Thoracic aorta endothelial cell (primary cell): ENCODE results near the gene CBX6. TPM values are rescaled to one million over a fixed set of nuclear protein-coding genes. Genes with fewer than 3 reads are reported as not detected.

Experiments used
- total RNA-seq: library from RNA; depleted of rRNA; stranded (reverse); fragments of >200 nt; gene quantifications from 2 replicates; pipeline ENCODE4 v1.2.3, GENCODE V29; 2012

Gene CBX6
- 59.3 and 73.4 TPM in 2 replicates for total RNA-seq

DNA sequence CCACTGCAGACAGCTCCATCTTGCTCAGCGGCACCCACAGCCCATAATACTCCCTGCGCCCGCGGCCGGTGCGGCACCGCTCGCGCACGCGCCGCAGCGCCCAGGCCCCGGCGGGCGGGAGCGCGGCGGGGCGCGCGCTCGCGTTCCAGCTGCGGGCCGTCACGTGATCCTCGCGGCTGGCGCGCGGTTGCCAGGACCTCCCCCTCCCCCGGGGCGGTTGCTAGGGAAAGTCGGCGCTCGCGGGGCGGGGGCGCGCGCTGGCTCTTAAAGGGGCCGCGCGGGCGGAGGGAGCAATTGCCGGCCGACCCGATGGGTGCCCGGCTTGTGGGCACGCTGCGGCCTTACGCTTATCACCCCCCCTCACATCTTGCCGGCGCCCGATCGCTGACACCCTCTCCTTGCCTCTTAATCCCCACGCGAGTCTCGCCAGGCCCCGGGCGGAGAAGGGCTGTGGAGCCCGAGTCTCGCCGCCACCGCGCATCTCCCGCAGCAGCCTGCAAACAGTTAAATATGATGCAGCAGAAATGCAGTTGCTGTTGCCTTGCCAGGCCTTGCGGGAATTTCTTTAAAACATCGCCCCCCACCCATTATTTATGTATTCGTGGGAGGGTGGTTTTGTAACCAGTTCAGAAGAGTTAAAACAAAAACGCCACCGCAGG, at the start of gene CBX6:
Gene CBX6, minus strand, starts transcription at position 45 of the 659 bp plus-strand sequence. Its CDS starts 26 bp downstream, at position 19.

GRCh38 chr22:38843657-38844314, 28.2 kb downstream of the CBX6 start, which contains the start of gene NPTXR:
TSS of gene NPTXR (minus strand) at chr22:38844028.

Other genes with a start within 250 kb of the CBX6 start
- 1.1 and 1.5 TPM in 2 replicates for gene FAM227A, start 215.8 kb downstream of the CBX6 start, total RNA-seq
- 18.6 and 18.7 TPM in 2 replicates for gene CBY1, start 215.6 kb downstream of the CBX6 start, total RNA-seq
- 103 and 120 TPM in 2 replicates for gene TOMM22, start 190.3 kb downstream of the CBX6 start, total RNA-seq
- gene JOSD1, start 171.3 kb downstream of the CBX6 start, total RNA-seq, result 70.9 and 79.0 TPM in 2 replicates
- 26.6 and 37.5 TPM in 2 replicates for gene GTPBP1, start 166.3 kb downstream of the CBX6 start, total RNA-seq
- gene SUN2, start 116.2 kb downstream of the CBX6 start, total RNA-seq, result 101 and 126 TPM in 2 replicates
- gene DNAL4, start 78.1 kb downstream of the CBX6 start, total RNA-seq, result 8.5 and 9.5 TPM in 2 replicates
- 0.29 and 1.3 TPM in 2 replicates for gene NPTXR, start 28.2 kb downstream of the CBX6 start, total RNA-seq
- not detected in 2 replicates for gene APOBEC3A, start 85.4 kb upstream of the CBX6 start, total RNA-seq
- gene APOBEC3B, start 110.1 kb upstream of the CBX6 start, total RNA-seq, result 5.9 TPM in 1 of 2 replicates, not detected in the other
- gene APOBEC3C, start 142.0 kb upstream of the CBX6 start, total RNA-seq, result 5.7 and 16.5 TPM in 2 replicates
- gene APOBEC3D, start 148.9 kb upstream of the CBX6 start, total RNA-seq, result 1.2 and 1.3 TPM in 2 replicates
- gene APOBEC3F, start 168.6 kb upstream of the CBX6 start, total RNA-seq, result 1.7 and 4.0 TPM in 2 replicates
- gene APOBEC3G, start 205.1 kb upstream of the CBX6 start, total RNA-seq, result 3.9 and 6.1 TPM in 2 replicates
- 0.40 and 0.79 TPM in 2 replicates for gene APOBEC3H, start 225.0 kb upstream of the CBX6 start, total RNA-seq